Activated CD4-positive, alpha-beta T cell treated with anti-CD3 and anti-CD28 coated beads for 24 hours (primary cell): Measurements from ENCODE around the gene FRY.
"Not testable (repeated sequence)": the region's sequence is repeated elsewhere in the genome, so short reads cannot be mapped to it uniquely, and the experiment has no call there.

Experiments used
- DNase-seq, 2 donors: peaks; one replicate each; pipeline ENCODE4 v3.0.0-alpha.2; 2020; ENCODE audit warnings: low read depth in 2 of 2

Gene FRY

DNA sequence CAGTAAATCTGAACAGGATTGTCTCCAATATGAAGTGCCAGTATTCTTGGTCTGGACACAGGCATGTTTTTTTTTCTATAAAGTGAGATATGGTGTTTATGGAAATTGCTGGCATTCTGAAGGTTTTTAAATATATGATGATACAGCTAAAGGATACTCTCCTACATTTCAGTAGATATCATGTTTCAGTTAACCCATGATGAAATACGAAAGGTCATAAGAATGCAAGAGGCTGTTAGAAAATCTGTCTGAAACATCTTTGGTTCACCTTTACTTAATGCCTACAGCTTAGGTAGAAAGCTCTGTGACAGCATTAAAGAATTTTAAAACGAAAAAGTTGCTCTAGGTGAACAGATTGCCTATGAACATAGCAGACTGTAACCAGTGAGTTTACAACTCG is 9.1 kb downstream of the FRY start:
- DNase-seq = no peak

DNA sequence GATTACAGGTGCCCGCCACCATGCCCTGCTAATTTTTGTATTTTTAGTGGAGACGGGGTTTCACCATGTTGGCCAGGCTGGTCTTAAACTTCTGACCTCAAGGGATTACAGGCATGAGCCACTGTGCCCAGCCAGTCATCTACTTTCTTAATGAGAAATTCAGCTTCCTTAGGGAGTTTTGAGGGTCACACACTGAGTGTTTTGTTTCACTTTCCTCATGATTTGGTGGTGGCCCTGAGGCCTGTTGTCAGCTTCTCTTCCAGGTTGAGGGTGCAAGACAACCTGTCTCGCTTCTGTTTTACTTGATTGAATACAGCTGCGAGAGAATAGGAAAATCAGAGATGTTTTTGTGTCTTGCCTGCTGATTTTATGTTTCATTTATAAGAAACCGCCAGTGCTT is 9.9 kb downstream of the FRY start:
- no peak for DNase-seq

DNA sequence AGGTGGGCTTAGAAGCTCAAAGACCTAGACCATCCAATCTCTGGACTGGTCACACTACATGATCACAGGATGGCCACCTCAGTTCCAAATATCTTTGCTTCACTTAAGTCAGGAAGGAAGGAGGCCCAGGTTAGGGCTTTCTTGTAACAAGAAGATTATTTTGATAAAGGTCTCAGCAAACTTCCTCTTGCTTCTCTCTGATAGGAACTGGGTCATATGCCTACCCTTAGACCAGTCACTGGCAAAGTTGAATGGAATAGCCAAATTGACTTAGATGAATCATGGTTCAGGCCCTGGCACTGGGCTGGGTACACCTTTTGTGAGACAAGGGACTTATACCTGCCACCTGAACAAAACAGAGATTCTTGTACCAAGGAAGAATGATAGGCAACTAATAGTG is 11.0 kb downstream of the FRY start:
- DNase-seq = no peak

DNA sequence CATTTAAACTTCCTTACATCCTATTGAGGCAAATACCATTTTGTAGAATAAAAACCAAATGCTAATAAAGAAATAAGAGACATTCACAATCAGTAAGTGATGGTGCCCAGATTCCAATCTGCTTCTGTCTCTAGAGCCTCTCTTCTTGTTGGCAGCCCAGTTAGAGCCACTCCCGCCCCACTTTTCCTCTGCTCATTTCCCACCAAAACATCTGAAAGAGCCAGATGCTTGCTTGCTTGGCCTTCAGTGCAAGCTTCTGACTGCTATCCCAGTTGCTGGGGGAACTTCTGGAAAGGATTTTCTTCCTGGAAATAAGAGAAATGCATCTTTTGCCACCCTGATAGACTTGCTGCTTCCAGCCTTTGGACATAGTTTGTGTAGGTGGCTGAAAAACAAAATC is 12.9 kb downstream of the FRY start:
- no peak for DNase-seq

DNA sequence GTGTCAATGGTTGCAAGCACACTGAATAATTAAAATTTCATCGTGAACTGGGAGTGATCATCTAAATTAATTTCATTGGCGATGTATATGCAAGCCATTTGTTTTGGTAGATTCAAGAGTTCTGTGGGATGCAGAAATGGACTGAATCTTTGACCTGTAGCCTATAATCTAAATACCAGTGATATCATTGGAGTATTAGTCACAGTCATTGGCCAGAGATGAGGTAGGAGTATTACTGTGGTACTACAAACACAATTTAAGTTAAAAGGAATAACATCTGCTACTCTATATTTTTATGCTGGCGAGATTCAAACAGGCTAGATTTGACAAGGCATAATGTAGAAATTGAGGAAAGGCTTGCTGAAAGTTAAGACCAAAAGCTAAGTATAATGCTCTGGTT is 14.0 kb downstream of the FRY start:
- no peak for DNase-seq

DNA sequence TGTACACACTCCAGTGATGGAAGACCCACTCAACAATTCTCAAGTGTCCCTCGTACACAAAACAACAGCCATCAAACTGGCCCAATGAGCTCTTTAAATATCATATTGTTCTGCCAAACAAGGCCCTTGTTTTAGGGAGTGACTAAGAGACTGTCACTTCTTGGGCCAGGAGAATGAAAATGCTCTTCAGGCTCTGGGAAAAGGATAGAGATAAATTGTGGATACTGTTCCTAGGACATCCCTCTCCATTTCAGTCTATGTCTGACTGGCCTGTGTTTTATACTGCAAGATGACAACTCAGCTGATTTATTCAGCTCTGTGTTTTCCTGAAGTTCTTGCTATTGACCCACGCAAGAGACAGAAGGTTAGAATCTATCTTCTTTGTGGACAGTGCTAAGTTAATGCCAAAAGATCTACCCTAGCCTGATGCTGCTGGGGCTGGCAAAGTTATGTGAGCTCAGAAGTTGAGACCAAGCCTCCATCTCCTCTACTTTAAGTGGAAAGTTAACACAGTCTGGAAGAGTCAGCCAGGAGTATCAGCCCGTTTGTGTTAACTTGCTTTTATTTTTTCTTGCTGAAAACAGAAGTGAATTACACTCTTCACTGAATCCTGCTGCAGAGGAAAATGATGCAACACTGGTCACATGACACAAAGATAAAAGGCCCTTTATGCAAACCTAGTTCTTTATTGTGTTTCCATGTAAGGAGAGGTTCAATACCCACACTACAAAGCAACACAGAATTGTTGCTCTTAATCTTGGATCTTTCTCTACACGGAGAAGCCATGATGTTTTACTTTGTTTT is 14.6 kb downstream of the FRY start:
- no peak for DNase-seq

DNA sequence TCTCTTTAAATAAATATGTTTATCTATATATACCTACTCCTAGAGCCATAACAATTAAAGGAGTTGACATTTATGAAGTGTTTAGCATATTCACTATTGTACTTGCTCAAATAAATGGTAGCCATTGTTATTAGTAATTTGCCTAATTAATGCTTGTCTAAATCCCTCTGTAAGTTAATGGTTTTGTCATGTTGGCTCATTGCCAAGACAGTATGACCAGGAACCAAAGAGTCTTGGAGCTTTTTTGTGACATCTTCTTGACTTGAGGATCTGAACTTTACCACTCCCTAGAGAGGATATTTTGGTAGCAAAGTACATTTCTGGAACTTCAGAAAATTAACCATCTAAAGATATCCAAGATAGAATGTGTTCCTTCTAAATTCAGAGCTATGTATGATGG is 15.5 kb downstream of the FRY start:
- no peak for DNase-seq

DNA sequence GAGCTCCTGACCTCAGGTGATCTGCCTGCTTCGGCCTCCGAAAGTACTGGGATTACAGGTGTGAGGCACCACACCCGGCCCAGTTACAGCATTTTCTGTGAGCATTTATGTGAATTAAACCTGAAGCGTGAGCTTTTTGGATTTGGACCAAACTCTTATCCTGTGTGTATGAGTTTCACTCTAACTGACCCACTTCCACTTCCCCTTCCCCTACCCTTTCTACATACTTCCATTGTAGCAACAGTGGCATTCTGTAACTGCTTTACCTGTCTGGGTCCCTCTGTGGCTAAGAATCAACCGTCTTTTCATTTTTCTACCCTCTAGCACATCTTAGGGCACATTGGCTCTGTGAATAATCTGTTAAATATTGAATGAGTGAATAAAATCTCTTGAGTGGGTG is 16.2 kb downstream of the FRY start:
- DNase-seq = no peak

DNA sequence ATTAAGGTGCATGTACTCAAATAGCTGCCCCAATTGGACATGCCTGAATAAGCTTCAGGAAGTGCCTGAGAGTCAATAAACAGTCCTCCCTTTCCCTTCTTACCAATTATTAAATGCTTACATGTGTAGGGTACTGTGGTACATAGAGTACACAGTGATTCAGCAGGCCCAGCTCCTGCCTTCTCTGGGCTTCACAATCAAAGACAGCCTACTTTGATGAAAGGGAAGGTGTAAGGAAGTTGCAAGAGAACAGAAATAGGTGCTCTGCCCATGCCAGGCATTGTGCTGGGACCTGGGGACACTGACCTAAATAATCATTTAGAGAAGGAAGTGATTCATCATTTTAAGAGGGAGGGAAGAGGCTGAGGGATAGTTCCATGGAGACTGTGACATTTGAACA is 17.2 kb downstream of the FRY start:
- DNase-seq = no peak

DNA sequence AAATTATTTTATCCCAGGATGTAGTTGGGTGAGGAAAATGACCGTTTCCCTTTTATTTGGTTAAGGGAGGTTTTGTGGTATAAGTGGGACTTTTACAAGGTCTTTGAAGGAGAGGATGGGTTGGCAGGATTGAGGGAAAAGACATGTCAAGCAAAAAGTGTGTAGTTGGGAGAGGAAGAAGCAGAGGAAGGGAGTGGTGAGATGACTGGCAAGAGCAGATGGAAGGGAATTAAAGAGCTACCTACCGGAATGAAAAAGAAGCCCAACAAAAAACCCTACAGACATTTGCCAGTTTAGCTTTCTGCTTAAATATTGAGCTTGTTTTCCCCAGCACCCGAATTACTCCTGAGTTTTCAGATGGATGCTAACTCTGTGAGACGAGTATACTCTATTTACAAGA is 19.6 kb downstream of the FRY start:
- DNase-seq = no peak

DNA sequence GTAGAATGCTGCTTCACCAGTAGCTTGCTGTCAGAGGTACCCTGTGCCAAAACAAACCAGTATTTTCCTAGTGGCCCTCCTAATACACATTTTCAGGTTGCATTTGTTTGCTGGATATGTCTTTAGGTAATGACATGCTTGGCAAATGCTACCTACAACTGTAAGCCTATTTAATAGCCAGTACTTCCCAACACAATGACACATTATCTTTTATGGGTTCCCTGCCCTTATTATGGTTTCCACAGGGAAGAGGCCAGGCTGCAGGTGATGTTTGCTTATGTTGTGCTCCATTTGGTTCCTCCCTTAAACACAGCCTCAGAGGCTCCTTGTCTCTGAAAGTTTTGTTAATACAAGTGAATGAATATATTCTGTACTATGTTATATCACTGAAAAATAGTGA is 24.7 kb downstream of the FRY start:
- DNase-seq = no peak

DNA sequence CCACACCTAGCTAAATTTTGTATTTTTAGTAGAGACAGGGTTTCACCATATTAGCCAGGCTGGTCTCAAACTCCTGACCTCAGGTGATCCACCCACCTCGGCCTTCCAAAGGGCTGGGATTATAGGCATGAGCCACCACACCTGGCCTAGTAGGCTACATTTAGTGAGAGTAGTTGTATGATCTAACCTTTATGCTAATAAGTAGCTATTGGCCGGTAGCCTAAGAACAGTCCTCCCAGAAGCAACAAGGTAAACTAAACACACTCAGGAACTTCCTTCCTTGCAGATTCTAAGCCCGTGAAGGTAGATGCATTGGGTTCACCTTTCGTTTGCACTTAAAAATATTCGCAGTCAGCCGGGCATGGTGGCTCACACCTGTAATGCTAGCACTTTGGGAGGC is 25.8 kb downstream of the FRY start:
- not testable (repeated sequence) for DNase-seq

DNA sequence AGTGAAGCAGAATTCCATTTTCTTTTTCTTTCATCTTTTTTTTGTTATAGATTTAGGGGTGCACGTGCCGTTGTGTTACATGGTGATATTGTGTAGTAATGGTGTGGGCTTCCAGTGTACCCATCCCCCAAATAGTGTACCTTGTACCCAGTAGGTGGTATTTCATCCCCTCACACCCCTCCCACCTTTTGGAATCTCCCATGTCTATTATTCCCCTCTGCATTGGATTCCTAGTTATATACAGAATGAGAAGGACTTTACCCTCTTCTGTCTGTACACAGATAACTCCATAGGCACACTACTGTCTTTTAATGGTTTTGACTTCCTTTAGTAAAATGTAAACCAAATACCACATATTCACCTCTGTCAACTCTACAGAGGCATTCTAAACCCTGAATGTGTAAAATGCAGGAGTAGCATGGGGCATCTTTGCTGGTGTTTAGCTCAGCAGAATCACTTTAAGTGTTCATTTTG is 28.0 kb downstream of the FRY start:
- no peak for DNase-seq

DNA sequence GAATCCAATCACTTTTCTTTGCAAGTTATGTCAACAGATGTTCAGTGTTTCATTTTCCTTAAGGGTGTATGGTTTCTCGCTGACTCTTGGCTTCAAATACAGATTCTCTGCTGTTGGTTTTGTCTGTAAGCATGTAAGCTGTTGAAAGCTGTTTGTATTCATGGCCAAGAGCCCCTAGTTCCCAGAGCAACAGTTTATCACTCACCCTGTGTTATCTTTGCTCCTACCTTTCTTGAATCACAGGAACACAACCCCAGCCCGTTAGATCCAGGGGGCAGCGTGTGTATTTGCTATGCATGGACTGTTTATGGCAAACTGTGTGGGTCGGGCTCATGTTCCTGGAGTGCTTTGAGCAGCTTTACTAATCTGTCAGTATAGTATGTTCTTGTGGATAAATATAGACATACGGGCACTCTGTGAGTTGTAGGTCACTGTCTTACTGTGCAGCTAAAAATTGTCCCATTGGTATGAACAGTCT is 28.9 kb downstream of the FRY start:
- DNase-seq = no peak

DNA sequence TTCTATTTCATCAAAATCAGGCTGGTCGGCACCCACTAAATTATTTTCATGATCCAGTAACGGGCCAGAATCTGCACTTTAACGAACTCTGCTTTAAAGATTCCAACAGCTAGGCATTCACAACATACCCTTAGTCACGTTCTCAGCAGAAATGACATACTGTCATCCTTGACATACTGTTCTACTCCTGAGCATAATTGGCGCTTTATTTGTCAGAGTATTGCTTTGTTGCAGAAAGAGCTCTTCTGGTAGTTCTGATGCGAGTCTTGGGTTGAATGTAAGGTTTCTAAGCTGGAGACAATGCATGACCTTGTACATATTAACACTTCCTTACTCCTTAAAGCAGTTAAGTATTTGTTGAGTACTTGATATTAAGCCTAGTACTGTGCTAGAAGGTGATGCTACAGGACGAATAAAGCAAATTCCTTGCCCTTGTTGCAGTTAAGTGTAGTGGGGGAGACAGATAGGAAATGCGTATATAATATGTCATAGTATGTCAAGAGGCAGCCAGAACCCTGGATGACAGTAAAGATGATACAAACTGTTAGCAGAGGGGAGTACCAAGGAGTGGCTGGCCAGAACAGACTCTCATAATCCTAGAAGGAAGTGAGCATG is 32.2 kb downstream of the FRY start:
- DNase-seq = no peak

DNA sequence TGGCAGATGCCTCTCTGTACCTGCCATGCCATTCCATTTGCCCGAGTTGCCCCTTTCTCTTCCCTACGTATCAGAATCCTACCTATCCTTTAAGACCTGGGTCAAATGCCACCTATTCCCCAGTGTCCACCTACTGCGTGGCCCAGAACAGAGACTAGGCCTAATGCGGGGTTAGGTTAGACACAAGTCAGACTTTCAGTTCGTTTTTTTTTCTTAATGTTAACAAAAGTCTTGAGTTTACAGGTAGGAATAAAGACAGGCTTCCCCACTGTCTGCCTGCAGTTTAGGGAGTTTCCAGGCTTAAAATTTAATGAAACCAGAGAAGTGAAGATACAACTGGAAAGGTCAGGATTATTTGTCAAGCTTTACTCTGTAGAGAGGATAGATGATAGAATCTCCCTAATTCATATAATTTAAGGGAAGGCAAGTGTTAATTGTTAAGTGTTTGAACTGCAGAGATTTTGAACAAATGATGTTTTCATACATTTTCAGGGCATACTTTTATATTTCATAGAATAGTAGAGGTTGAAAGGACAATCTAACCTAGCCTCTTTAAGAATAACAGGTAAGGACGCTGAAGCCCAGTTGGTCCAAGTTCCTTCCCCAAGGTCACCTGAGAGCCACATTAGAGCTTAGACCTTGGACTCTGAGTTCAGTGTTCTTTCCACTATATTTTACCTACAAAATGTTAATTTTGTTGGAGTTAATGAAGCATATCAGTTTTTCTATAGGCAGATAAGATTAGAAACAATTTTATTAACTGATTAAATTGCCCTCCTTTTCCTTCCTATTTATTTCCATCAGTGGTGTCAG is 35.8 kb downstream of the FRY start:
- no peak for DNase-seq

DNA sequence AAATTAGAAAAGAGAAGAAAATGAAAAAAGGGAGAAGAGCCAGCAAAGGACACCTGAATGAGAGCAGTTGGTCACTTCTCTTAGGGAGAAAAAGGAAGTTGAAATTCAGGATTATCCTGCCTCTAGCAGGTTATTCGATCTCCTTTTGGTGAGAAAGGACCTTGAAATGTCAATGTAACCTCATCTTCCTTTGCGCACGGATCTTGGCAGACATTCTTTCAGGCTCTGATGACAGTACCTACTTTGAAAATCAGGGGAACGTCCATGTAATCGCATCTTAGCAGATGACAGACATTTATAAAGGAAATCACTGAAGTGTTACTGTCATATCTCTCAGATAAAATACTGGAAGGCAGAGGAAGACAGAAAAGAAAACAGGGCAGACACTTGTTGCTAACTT is 36.7 kb downstream of the FRY start:
- no peak for DNase-seq

DNA sequence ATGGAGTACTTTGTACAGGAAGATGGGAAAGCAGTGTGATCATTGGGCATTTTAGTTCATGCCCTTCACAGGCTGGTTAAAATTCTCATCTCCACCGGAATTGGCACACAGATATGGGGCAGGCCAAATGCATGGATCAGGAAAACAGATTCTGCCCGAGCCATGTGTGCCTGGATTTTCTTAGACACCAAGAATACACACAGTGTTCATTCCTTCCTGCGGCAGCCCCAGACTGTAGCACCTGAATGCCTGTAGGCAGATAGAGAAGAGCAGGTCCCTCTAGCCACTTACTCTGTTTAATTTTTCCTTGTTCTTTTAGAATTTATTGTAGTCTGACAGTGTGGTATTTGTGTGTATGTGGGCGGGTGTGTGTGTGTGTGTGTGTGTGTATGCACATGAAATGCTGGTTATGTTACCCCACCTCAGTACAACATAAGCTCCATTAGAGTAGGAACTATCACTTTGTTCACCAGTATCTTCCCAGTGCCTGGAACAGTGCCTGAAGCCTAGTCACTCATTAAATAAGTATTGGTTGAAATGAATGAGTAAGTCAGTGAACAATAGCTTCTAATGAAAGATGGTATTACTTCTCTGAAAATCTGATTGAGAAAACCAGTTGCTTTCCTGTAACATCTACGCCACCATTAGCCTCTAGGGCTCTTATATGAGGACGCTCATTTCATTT is 41.7 kb downstream of the FRY start:
- DNase-seq = no peak

DNA sequence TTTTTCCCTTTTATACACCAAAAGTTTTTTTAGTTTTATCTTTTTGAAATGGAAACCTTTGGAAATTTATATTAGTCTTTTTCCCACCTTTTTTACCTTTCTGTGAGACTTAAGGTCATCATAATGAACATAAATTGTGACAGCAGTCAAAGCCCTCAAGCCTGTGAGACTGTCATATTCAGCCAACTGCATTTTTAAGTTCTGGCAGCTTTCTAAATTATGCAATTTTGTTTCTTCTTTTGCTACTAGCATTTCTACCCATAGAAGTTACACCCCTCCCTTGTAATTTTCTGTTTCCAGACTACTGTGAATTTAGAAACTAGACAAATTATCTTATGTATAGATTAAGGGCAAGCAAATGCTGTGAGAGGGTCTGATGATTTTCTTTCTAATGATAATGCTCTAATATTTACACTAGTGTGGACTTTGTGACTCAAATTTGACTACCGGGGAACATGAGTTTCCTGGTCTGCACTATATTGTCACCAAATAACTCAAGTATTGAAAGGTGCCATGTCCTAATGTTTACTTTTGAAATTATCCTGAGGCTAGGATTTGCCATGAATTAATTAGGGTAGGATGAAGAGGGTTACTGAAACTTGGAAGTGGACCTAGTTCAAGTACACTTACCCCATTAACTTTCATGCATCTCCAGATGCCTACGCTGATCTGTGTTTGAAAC is 43.7 kb downstream of the FRY start:
- no peak for DNase-seq

DNA sequence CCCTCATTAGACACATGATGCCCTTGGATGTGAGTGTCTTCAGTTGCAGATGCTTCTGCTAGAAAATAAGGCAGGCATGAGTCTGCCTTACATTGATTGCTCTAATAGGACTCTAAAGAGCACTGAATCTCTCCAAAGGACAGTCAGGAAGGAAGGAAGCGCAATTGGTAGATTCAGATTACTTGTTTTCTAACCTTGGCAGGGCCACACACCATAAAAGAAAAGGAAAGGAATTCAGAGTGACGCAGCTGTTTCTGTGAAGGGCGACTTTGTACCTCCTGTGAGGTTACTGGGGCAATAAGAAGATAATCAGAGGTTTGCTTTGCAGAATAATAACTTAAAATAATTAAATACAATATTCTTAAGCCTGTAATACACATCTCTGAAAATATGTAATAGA is 48.0 kb downstream of the FRY start:
- DNase-seq = no peak

DNA sequence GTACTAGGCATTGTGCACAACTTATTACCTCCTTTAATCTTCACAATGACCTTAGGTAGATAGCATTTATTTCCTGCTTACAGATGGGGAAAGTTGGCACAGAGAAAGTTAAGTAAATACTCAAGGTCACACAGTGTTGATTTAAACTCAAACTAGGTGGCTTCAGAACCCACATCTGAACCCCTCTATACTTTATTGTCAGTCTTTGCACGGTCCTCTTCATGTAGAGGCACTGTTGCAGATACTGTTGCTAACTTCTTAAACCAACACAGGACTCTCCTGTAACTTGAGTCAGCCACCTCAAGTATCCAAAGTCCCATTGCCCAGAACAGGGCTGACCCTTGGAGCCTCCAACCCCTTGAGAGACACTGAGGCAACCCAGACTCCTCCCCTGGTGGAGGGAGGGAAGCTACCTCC is 48.8 kb downstream of the FRY start:
- no peak for DNase-seq
